OCI-M2 (cell line): ENCODE data around the gene UBXN6.

Source experiments
- DNase-seq: peaks from one replicate; lab custom pipeline; 2025; ENCODE audit not compliant: unreplicated experiment; lab: John Stamatoyannopoulos, UW

The UBXN6 gene

DNA sequence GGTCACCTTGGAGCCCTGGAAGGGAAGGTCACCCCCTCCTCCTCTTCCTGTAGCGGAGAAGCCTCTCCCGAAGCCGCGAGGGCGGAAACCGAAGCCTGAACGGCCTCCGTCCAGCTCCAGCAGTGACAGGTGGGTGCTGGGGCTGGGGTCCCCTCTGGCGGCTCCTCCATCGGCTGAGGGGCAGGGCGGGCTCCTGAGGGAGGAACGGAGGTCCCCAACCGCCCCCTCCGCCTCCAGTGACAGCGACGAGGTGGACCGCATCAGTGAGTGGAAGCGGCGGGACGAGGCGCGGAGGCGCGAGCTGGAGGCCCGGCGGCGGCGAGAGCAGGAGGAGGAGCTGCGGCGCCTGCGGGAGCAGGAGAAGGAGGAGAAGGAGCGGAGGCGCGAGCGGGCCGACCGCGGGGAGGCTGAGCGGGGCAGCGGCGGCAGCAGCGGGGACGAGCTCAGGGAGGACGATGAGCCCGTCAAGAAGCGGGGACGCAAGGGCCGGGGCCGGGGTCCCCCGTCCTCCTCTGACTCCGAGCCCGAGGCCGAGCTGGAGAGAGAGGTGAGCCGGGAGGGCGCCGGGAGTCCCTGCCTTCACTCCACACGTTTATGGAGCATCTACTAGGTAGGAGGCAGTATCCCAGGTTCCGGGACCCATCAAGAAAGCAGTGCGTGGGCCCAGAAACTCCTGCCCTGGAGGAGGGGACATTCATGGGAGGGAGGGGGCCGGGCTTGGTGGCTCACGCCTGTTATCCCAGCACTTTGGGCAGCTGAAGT is 36.5 kb upstream of the UBXN6 start:
- DNase-seq: no peak

DNA sequence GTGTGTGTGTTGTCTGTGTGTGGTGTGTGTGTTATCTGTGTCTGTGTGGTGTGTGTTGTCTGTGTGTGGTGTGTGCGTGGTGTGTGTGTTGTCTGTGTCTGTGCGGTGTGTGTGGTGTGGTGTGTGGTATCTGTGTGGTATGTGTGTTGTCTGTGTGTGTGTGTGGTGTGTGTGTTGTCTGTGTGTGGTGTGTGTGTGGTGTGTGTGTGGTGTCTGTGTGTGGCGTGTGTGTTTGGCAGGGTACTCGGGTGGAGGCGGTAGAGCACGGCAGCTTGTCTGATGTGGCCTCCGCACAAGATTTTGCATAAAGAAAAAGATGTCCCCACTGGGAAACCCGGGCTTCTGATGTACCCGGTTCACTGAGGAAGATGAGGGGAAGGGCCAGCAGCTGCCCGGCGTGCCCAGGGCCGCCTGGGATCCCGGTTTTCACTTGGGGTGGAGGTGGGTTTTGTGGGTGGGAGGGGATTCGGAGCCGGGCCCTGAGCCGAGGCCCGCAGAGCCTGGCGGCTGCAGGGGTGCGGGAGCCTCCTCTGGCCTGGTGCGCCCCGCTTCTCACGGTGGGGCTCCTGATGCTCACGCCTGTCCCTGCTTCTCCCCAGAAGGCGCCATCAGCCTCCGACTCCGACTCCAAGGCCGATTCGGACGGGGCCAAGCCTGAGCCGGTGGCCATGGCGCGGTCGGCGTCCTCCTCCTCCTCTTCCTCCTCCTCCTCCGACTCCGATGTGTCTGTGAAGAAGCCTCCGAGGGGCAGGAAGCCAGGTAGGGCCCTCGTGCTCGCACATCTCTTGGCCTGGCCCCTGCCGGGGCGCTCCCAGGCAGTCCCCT is 35.7 kb upstream of the UBXN6 start:
- no peak for DNase-seq

DNA sequence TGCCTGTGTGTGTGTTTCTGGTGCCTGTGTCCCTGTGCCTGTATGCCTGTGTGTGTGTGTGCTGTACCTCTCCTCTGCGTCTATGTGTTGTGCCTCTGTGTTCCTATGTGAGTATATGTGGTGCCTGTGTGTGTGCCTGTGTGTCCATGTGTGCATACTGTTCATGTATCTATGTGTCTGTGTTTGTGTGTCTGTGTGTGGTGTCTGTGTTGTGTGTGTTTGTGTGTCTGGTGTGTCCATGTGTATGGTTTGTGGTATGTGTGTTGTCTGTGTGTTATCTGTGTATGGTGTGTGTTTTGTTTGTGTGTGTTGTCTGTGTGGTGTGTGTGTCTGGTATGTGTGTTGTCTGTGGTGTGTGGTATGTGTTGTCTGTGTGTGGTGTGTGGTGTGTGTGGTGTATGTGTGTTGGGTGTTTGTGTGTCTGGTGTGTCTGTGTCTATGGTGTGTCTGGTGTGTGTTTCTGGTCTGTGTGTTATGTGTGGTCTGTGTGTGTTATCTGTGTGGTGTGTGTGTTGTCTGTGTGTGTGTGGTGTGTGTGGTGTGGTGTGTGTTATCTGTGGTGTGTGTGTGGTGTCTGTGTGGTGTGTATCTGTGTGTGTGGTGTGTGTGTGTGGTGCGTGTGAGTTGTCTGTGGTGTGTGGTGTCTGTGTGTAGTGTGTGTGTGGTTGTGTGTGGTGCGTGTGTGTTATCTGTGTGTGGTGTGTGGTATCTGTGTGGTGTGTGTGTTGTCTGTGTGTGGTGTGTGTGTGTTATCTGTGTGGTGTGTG is 34.9 kb upstream of the UBXN6 start:
- no peak for DNase-seq

DNA sequence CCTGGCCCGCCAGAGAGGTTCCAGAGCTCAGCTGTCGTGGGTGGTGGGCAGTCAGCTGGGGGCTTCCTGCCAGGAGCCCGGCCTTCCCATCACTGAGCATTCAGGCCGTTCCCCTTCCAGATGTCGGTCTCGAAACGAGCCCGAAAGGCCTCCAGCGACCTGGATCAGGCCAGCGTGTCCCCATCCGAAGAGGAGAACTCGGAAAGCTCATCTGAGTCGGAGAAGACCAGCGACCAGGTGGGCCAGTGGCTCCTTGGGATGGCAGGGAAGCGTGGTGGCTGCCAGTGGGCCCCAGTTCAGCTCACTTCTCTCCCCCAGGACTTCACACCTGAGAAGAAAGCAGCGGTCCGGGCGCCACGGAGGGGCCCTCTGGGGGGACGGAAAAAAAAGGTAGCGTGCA is 33.9 kb upstream of the UBXN6 start:
- no peak for DNase-seq

DNA sequence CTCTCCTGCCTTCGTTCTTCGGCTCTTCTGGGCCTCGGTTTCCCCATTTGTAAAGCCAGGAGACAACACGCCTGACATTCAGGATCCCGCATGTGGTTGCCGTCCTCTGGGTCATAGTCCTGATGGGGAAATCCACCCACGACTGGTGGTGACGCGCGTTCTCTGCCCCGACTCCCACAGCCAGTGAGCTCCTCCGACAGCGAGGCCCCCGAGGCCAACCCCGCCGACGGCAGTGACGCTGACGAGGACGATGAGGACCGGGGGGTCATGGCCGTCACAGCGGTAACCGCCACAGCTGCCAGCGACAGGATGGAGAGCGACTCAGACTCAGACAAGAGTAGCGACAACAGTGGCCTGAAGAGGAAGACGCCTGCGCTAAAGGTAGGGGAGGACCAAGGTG is 30.9 kb upstream of the UBXN6 start:
- no peak for DNase-seq

DNA sequence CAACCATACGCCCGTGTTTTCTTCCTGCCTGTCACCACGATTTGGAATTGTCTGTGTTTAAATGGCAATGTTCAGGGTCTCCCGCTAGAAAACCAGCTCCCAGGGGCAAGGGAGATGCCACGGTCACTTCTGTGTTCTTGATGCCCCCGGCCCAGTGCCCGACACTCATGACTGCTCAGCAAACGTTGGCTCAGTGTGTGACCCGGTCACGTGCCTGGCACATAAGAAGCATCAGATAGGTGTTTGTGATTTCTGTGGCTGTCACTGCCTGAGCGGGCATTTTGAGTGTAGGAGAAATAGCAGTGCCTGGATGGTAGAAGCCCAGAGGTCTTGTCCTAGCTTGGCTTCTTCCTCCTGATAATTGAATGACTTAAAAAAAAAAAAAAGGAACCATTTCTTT is 30.0 kb upstream of the UBXN6 start:
- DNase-seq: no peak

DNA sequence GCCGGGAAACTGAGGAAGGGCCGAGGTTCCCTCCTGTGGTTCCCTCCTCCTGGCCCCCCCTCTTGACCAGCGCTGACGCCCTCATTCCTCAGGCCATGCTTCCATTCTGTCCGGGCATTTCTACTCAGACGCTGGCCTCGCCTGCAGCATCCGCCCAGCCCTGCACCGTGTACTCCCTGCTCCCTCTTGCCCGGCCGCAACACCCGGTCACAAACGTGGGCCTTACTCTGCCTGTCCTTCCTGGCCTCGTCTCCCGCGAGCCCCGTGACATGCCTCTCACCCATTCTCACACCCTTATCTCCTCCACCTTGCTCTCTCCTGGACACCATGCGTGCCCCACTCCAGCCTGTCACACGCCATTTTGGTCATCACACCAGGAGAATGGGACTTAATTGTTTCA is 25.8 kb upstream of the UBXN6 start:
- no peak for DNase-seq

DNA sequence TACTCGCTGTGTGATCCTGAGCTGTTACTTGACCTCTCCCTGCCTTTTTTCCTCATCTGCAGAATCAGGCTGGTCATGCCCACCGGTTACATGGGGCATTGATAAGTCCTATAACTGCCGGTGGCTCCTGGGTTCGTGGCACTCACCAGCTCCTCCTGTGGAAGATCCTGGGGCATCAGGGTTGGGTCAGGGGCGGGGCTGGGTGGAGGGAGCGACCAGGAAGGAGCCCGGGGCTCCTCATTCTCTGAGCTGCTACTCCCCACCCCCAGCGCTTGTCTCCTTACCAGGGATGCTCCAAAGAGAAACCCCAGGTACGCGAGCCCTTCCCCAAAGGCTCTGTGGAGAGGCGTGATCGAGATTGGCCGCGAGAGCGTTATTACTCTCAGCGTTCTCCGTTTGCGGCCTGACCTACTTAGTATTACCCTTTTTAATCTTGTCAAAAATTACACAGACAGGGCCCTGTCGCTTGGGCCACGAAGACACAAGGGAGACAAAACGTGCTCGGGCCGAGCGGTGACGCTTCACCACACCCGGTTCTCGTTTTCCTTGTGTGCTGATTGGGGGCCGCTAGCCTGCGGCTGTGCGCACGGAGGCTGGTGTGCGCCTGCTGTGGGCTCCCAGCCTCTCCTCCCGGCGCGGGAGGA is 25.2 kb upstream of the UBXN6 start:
- DNase-seq: no peak

DNA sequence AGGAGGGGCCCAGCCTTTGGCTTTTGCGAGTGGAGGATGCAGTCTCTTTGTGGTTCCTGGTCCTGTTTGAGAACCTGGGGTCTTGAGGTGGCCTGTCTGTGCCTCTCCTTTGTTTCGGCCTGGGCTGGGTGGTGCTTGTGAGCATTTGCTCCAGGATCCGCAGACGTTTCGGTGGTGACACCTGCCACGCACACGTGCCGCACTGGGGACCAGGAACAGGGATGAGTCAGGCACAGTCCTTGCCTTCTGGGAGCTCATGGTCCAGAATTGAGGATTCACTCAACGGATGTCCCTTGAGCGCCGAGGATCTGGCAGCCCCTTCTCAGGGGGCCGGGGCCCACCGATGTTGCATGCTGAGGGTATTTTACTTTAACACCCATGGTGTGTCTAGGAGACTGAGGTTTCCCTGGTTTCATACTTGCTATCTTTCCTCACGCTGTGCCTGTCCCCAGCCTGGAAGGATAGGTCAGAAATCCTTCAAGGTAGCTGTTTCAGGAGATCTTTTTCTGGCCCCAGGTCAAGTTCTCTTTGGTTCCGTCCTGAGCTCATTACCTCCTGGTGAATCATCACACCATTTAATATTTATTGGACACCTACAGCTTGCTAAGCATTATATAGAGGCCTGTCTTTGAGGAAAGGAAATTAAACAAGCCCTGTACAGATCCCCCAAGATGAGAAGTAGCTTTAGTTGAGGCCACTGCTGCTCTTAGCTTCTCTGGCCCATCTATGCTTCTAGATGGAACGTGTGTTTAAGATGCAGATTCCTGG is 19.6 kb upstream of the UBXN6 start:
- DNase-seq: no peak

DNA sequence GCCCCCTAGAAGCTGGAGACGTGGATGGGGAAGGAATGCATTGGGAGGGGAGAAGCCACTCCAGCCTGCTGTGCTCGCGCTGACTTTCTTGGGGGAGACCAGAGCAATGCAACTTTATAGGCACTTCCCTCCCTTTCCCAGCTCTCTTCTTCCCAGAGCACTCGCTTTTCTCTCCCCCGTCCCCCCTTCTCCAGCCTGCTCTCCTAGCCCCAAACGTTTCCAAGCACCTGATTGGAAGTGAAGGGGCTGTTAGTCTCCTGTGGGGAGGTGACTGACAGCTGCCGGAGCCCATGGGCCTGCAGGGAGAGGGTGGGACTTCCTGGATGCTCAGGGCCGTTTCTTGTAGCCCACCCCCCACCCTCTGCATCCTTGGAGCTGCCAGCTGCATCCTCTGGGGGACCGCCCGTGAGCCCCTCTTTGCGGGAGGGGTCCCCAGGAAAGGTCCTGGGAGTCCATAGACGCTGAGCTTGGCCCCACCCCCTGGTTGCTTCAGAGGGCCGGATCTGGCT is 17.0 kb upstream of the UBXN6 start:
- DNase-seq: no peak

DNA sequence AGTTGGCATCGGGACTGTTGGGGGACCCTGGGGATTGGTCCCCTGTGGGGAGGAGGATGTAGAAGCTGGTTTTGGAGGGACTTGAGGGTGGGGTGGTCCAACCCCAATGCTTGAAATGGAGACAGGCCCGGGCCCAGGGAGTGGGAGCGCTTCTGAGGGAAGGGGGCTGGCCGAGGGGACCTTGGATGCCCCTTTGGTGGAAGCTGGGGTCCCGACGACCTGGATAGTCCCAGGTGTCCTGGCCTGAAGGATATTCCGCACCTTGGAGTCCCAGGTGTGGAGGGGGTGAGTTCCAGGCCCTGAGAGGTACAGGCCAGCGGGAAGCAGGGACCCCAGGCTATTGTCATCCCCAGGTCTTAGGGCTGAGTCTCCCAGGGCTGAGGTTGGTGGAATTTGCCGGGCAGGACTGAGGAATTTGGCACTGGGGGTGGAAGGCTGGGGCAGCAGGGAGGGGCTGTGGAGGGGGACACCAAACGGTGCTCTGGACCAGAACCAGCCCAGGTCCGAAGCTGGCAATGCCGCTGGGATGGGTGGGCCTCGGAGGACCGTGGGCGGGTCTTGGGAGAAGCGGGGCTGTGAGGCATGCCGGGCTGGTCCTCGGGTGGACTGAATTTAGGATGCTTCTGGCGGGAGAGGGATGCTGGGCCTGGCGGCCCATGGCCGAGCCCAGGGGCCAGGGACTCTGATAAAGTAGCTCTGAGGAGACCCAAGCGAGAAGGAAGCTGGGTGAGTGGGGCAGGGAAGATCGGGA is 16.3 kb upstream of the UBXN6 start:
- DNase-seq: no peak

DNA sequence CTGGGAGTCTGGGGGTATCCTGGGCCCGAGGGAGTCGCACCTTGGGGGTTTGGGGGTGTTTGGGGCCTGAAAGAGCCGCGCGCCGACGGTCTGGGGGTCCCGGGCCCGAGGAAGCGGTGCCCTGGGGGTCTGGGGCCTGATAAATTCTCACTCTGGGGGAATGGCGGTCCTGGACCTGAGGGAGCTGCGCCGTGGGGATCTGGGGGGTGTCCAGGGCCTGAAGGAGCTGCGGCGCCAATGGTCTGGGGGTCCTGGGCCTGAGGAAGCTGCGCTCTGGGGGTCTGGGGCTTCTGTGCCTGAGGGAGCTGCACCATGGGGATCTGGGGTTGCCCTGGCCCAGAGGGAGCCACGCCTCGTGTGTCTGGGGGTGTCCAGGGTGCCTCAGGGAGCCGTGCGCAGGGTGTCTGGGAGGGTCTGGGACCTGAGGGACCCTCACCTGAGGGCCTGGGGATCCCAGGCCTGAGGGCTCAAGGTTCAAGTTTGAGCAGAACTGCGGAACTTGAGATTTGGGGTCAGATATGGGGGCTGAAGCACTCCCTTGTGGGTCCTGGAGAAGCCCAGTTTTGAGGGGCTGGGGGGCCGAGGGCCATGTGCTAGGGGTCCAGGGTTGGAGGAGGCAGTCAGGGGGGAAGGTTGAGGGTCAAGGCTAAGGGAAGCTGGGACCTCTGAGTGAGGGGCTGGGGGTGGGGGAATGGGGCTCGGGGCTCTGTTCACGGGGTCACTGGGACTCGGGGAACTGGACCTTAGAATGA is 15.6 kb upstream of the UBXN6 start:
- no peak for DNase-seq

DNA sequence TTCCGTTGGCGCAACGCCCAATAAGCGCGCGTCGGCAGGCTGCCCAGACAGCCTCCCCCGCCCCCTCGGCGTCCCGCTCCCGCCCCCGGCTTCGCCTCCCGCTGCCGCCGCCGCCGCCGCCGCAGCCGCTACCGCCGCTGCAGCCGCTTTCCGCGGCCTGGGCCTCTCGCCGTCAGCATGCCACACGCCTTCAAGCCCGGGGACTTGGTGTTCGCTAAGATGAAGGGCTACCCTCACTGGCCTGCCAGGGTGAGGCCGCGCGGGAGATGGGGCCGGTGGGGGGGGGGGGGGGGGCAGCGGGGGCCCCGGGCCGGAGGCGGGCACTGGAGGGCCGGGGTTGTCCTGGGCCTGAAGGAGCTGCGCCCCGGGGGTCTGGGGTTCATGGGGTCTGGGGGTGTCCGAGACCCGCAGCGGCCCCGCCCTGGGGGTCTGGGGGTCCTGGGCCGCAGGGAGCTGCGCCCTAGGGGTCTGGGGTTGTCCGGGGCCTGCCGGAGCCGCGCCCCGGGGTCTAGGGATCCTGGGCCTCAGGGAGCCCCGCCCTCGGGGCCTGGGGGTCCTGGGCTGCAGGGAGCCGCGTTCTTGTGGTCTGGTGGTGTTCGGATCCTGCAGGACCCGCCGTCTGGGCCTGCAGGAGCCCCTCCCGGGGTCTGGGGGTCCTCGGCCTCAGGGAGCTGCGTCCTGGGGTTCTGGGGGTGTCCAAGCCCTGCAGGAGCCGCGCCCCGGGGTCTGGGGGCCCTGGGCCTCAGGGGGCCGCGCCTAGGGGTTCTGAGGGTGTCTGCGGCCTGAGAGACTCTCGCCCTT is 14.8 kb upstream of the UBXN6 start, which contains the start of gene HDGFL2:
TSS of gene HDGFL2 (plus strand) at position 124 of the 801 bp plus-strand sequence. CDS start at position 178, 54 bp downstream.
- no peak for DNase-seq

DNA sequence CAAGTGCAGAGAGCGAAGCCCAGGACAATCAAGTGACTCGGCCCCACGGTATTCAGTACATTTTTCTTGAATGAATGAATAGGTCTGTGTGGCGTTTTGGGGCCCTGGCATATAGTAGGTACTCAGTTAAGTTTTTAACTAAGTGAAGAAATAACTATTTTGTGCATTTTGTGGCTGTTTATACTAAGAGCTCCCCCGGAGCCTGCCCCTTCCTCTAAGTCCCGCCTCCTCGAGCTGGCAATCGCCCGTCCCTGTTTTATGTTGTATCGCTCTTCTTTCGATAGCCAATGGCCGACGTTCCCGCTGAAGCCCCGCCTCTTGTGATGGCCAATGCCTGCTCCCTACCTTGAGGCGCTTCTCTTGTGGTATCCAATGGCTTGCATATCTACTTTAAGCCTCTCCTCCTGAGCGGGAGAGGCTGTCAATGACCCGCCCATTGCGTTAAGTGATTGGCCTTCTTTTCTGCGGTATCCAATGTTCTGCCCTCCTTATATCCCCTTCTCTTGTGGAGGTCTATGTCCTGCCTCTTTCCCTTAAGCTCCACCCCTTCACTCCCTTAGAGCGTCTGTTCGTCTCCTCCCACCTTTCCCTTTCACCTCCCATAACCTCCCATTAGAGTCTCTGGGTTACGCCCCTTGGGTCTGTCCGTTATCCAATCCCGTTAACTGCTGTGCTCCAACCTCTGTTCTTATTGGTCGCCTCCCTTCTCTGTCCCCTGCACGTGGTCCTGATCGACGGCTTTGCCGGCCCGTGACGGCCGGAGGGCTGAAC is 14.0 kb upstream of the UBXN6 start:
- DNase-seq: peak; percentile 97

DNA sequence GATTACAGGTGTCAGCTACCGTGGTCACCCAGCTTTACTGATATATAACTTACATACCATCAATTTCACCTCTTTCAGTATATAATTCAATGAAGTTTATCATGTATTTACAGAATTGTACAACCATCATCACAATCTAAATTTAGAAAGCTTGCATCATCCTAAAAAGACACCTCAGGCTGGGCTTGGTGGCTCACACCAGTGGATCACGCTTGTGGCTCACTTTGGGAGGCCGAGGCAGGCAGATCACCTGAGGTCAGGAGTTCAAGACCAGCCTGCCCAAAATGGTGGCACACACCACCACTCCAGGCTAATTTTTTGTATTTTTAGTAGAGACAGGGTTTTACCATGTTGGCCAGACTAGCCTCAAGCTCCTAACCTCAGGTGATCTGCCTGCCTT is 10.2 kb upstream of the UBXN6 start:
- no peak for DNase-seq

DNA sequence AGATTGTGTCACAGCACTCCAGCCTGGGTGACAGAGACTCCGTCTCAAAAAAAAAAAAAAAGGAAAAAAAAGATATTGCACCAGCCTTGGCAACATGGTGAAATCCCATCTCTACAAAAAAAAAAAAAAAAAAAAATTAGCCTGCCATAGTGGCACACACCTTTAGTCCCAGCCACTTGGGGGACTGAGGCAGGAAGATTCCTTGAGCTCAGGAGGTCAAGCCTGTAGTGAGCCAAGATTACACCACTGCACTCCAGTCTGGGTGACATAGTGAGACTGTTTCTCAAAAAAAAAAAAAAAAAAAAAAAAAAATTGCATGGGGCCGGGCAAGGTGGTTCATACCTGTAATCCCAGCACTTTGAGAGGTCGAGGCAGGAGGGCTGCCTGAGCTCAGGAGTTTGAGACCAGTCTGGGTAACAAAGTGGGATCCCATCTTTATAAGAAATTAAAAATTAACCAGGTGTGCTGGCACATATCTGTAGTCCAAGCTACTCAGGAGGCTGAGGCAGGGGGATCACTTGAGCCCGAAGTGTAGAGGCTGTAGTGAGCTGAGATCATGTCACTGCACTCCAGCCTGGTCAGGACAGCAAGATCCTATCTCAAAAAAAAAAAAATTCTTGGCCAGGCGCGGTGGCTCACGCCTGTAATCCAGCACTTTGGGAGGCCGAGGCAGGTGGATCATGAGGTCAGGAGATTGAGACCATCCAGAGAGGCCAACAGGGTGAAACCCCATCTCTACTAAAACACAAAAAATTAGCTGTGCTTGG is 7.4 kb upstream of the UBXN6 start:
- DNase-seq: no peak
